Stimulated activated naive B cell treated with anti-CD40 and anti-IgM and Interleukin-4, amounts not matched to agents 10 μg/mL and 1 μg/mL and 100 μg/mL, for 72 hours (primary cell): ENCODE measurements around the gene TCF7L1.
"Not testable (repeated sequence)": the region's sequence is repeated elsewhere in the genome, so short reads cannot be mapped to it uniquely, and the experiment has no call there.

Source experiments
- ATAC-seq, 2 donors: fragments of 150-1000 bp; cut with Tn5 transposase; replicated peaks; 2 replicates each; pipeline ENCODE4 v1.10.0; 2021; ENCODE audit warnings: moderate library complexity in 1 of 2
- DNase-seq: peaks from one replicate; pipeline ENCODE4 v3.0.0; 2021
- H3K27ac Mint-ChIP-seq: one replicate; pipeline ENCODE4 v1.8.0; 2022; ENCODE audit warnings: mild to moderate bottlenecking, mixed read lengths
- H3K27me3 Mint-ChIP-seq, 2 donors: one replicate each; pipeline ENCODE4 v1.8.0; 2022; ENCODE audit warnings: mixed read lengths in 2 of 2
- H3K36me3 Mint-ChIP-seq, 2 donors: one replicate each; pipeline ENCODE4 v1.8.0; 2022; ENCODE audit warnings: mixed read lengths in 2 of 2, mild to moderate bottlenecking in 1 of 2
- H3K4me1 Mint-ChIP-seq, 2 donors: one replicate each; pipeline ENCODE4 v1.8.0; 2022; ENCODE audit warnings: mixed read lengths in 2 of 2, mild to moderate bottlenecking in 1 of 2
- H3K4me3 Mint-ChIP-seq, 2 donors: one replicate each; pipeline ENCODE4 v1.8.0; 2022; ENCODE audit warnings: mild to moderate bottlenecking in 2 of 2, mixed read lengths in 2 of 2, moderate library complexity in 1 of 2
- H3K9me3 Mint-ChIP-seq, 2 donors: one replicate each; pipeline ENCODE4 v1.8.0; 2022; ENCODE audit warnings: mixed read lengths in 2 of 2, mild to moderate bottlenecking in 1 of 2

The TCF7L1 gene

GRCh38 chr2:85329181-85329651 lies 196.0 kb downstream of the TCF7L1 start:
- Mint-ChIP-seq H3K4me3 (peak overlapping the region in 1 of 2 donors; percentile 8), H3K27me3 (no peaks in the 10 kb centered on the region), H3K27ac (no peak overlapping the region), H3K4me1 (peaks cover 10 to 37% of the 10 kb centered on the region in 2 donors), H3K9me3 (peaks cover 0 to 3% of the 10 kb centered on the region in 2 donors), H3K36me3 (peaks cover 26 to 41% of the 10 kb centered on the region in 2 donors)
- DNase-seq: no peak
- no peak for ATAC-seq

DNA sequence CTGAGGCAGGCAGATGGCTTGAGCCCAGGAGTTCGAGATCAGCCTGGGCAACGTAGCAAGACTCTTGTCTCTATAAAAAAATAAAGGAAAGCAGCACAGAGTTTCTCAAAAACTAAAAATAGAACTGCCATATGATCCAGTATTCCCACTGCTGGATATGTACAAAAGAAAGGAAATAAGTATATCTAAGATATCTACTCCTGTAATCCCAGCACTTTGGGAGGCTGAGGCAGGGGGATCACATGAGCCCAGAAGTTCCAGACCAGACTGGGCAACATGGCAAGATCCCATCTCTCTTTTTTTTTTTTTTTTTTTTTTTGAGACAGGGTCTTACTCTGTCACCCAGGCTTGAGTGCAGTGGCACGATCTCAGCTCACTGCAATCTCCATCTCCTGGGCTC lies 196.5 kb downstream of the TCF7L1 start:
- ATAC-seq, H3K27ac Mint-ChIP-seq, H3K27me3 Mint-ChIP-seq, DNase-seq, H3K9me3 Mint-ChIP-seq: not testable (repeated sequence)
- Mint-ChIP-seq H3K36me3 (peaks cover 26 to 37% of the 10 kb centered on the region in 2 donors), H3K4me3 (peak overlapping the region in 1 of 2 donors; percentile 8), H3K4me1 (peaks cover 10 to 33% of the 10 kb centered on the region in 2 donors)

- Mint-ChIP-seq H3K27me3 (no peaks in the 10 kb centered on the region), H3K27ac (no peak overlapping the region)
- ATAC-seq: no peak
These were observed 197.8 kb downstream of the TCF7L1 start for GRCh38 chr2:85330839-85331636.

DNA sequence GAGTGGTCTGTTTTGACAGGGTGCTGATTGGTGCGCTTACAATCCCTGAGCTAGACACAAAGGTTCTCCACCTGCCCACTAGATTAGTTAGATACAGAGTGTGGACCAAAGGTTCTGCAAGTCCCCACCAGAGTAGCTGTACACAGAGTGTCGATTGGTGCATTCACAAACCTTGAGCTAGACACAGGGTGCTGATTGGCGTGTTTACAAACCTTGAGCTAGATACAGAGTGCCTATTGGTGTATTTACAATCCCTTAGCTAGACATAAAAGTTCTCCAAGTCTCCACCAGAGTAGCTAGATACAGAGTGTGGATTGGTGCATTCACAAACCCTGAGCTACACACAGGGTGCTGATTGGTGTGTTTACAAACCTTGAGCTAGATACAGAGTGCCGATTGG lies 200.7 kb downstream of the TCF7L1 start:
- not testable (repeated sequence) for ATAC-seq, H3K9me3 Mint-ChIP-seq, H3K27me3 Mint-ChIP-seq, H3K27ac Mint-ChIP-seq, H3K36me3 Mint-ChIP-seq, DNase-seq, H3K4me3 Mint-ChIP-seq, H3K4me1 Mint-ChIP-seq

More at GRCh38 chr2:85330839-85331636, 197.8 kb downstream of the TCF7L1 start:
- Mint-ChIP-seq H3K9me3 (peaks cover 0 to 3% of the 10 kb centered on the region in 2 donors), H3K4me3 (no peak overlapping the region), H3K4me1 (peaks cover 1 to 19% of the 10 kb centered on the region in 2 donors), H3K36me3 (peaks cover 12 to 26% of the 10 kb centered on the region in 2 donors)
- no peak for DNase-seq

- Mint-ChIP-seq H3K36me3 (peaks cover 2 to 4% of the 10 kb centered on the region in 2 donors), H3K4me3 (no peak overlapping the region), H3K27ac (no peak overlapping the region), H3K4me1 (no peaks in the 10 kb centered on the region), H3K27me3 (no peaks in the 10 kb centered on the region), H3K9me3 (peaks cover 0 to 3% of the 10 kb centered on the region in 2 donors)
- ATAC-seq: no peak
- DNase-seq: no peak
These were observed 201.7 kb downstream of the TCF7L1 start for GRCh38 chr2:85334928-85335327.

GRCh38 chr2:85340034-85340892 lies 207.1 kb downstream of the TCF7L1 start:
- Mint-ChIP-seq H3K27ac (no peak overlapping the region), H3K9me3 (no peaks in the 10 kb centered on the region), H3K27me3 (no peaks in the 10 kb centered on the region), H3K36me3 (peaks cover 22 to 28% of the 10 kb centered on the region in 2 donors), H3K4me3 (no peak overlapping the region), H3K4me1 (no peaks in the 10 kb centered on the region)
- ATAC-seq (no peak), DNase-seq (no peak)

- Mint-ChIP-seq H3K4me1 (no peaks in the 10 kb centered on the region), H3K27ac (no peak overlapping the region), H3K27me3 (no peaks in the 10 kb centered on the region), H3K36me3 (peaks cover 27 to 38% of the 10 kb centered on the region in 2 donors), H3K4me3 (no peak overlapping the region), H3K9me3 (no peaks in the 10 kb centered on the region)
- DNase-seq (no peak), ATAC-seq (no peak)
These were observed 208.3 kb downstream of the TCF7L1 start for GRCh38 chr2:85341269-85342029.

DNA sequence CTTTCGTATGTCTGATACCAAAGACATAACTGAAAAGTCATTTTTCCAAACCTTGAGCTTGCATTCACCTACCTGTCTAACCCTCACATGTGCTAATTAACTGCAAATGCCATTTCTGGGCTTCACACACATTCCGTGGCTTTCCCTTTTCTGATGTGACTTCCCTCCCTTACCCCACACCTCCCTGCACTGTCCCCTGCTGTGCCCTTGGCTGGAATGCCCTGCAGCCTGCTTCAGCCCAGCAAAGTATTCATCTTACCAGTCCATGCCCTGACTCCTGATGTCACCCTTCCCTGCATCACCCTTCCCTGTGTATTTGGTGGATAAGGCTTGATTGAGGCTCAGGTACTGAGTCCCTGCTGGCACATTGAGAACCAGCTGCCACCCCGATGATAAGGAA lies 209.0 kb downstream of the TCF7L1 start:
- no peaks in the 10 kb centered on the region for H3K9me3 Mint-ChIP-seq
- H3K4me3 Mint-ChIP-seq: no peak overlapping the region
- H3K36me3 Mint-ChIP-seq: peaks cover 30 to 45% of the 10 kb centered on the region in 2 donors
- ATAC-seq (no peak), DNase-seq (no peak)
- H3K27me3 Mint-ChIP-seq: no peaks in the 10 kb centered on the region
- no peaks in the 10 kb centered on the region for H3K4me1 Mint-ChIP-seq
- no peak overlapping the region for H3K27ac Mint-ChIP-seq

GRCh38 chr2:85343207-85343895 lies 210.2 kb downstream of the TCF7L1 start:
- H3K4me1 Mint-ChIP-seq, H3K9me3 Mint-ChIP-seq, H3K27ac Mint-ChIP-seq, DNase-seq, H3K4me3 Mint-ChIP-seq, ATAC-seq, H3K27me3 Mint-ChIP-seq: not testable (repeated sequence)
- H3K36me3 Mint-ChIP-seq: peaks cover 37 to 52% of the 10 kb centered on the region in 2 donors

GRCh38 chr2:85344356-85344954 lies 211.3 kb downstream of the TCF7L1 start:
- Mint-ChIP-seq H3K27me3 (no peaks in the 10 kb centered on the region), H3K36me3 (peaks cover 41 to 57% of the 10 kb centered on the region in 2 donors), H3K27ac (peak overlapping the region; percentile 25), H3K4me1 (no peaks in the 10 kb centered on the region), H3K4me3 (no peak overlapping the region), H3K9me3 (no peaks in the 10 kb centered on the region)
- ATAC-seq (no peak), DNase-seq (no peak)

- no peak for ATAC-seq
- DNase-seq: no peak
- Mint-ChIP-seq H3K27me3 (no peaks in the 10 kb centered on the region), H3K4me1 (peaks cover 0 to 2% of the 10 kb centered on the region in 2 donors), H3K9me3 (no peaks in the 10 kb centered on the region), H3K4me3 (no peak overlapping the region), H3K36me3 (peaks cover 53 to 70% of the 10 kb centered on the region in 2 donors), H3K27ac (no peak overlapping the region)
These were observed 214.4 kb downstream of the TCF7L1 start for GRCh38 chr2:85347599-85347998.

- Mint-ChIP-seq H3K36me3 (peaks cover 24 to 43% of the 10 kb centered on the region in 2 donors), H3K27ac (peak overlapping the region; percentile 99), H3K27me3 (no peaks in the 10 kb centered on the region), H3K4me3 (peak overlapping the region; percentile 93 to 100), H3K4me1 (peaks cover 15 to 42% of the 10 kb centered on the region in 2 donors), H3K9me3 (no peaks in the 10 kb centered on the region)
- ATAC-seq: peak in 1 of 2 donors; percentile 9
- no peak for DNase-seq
These were observed 220.7 kb downstream of the TCF7L1 start for GRCh38 chr2:85353876-85354285.
